ENCODE results near the gene GRID2.

Gene GRID2

DNA sequence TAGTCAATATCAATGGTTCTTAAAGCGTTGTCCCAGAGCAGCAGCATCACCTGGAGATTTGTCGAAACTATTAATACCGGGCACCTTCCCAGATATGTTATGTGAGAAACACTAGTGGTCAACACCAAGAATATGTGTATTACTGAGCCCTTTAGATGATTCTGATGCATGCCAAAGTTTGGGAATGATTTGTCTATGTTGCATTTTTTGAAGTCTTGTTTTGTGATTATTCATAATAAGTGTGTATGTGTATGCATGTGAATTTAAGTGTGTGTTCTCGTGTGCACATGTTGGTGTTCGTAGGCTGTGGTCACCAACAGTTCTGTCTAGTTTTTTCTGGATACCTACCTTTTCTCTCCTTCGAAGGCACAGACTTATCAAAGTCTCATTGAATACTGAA lies 749.4 kb downstream of the GRID2 start:
- no peak for TF ChIP-seq POLR2AphosphoS5 (IDR thresholded peaks at IDR 0.05; ENCODE audit: low read depth, low read length)
- TF ChIP-seq, protein P1, sequence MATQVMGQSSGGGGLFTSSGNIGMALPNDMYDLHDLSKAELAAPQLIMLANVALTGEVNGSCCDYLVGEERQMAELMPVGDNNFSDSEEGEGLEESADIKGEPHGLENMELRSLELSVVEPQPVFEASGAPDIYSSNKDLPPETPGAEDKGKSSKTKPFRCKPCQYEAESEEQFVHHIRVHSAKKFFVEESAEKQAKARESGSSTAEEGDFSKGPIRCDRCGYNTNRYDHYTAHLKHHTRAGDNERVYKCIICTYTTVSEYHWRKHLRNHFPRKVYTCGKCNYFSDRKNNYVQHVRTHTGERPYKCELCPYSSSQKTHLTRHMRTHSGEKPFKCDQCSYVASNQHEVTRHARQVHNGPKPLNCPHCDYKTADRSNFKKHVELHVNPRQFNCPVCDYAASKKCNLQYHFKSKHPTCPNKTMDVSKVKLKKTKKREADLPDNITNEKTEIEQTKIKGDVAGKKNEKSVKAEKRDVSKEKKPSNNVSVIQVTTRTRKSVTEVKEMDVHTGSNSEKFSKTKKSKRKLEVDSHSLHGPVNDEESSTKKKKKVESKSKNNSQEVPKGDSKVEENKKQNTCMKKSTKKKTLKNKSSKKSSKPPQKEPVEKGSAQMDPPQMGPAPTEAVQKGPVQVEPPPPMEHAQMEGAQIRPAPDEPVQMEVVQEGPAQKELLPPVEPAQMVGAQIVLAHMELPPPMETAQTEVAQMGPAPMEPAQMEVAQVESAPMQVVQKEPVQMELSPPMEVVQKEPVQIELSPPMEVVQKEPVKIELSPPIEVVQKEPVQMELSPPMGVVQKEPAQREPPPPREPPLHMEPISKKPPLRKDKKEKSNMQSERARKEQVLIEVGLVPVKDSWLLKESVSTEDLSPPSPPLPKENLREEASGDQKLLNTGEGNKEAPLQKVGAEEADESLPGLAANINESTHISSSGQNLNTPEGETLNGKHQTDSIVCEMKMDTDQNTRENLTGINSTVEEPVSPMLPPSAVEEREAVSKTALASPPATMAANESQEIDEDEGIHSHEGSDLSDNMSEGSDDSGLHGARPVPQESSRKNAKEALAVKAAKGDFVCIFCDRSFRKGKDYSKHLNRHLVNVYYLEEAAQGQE (IDR thresholded peaks at IDR 0.05; ENCODE audit: insufficient read depth in 1 of 2, low read depth in 2 of 2, low read length in 2 of 2) = no peak
- TF ChIP-seq SIN3A (IDR thresholded peaks at IDR 0.05; ENCODE audit: borderline replicate concordance, insufficient read depth, low read length) = no peak
- TF ChIP-seq TAF1 (IDR thresholded peaks at IDR 0.05; ENCODE audit: borderline replicate concordance, insufficient read depth, low read length) = no peak
- TF ChIP-seq FOXP2 (optimal IDR thresholded peaks at IDR 0.05; ENCODE audit: borderline replicate concordance, extremely low read depth, extremely low read length, insufficient read depth) = no peak

DNA sequence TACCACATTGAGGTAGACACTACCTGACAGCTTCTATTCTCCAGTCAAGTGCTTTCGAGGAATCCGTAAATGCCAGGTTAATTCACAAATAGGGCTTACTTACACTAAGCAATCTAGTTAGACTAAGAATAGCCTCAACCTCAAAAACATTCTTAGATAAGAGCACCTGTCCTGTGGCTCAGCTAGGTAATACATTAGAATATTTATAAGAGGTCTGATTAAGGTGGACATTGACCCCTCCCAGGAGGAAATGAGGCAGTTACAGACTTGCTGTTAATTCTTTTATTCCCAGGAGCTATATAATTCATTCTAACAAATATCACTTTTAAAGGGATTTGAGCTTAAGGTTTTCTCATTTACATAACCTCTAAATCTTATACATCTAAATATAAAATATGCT lies 758.1 kb downstream of the GRID2 start:
- TF ChIP-seq, protein P1 (IDR thresholded peaks at IDR 0.05; ENCODE audit: insufficient read depth in 1 of 2, low read depth in 2 of 2, low read length in 2 of 2) = no peak
- no peak for TF ChIP-seq POLR2AphosphoS5 (IDR thresholded peaks at IDR 0.05; ENCODE audit: low read depth, low read length)
- TF ChIP-seq SIN3A (IDR thresholded peaks at IDR 0.05; ENCODE audit: borderline replicate concordance, insufficient read depth, low read length) = no peak
- no peak for TF ChIP-seq FOXP2 (optimal IDR thresholded peaks at IDR 0.05; ENCODE audit: borderline replicate concordance, extremely low read depth, extremely low read length, insufficient read depth)
- no peak for TF ChIP-seq TAF1 (IDR thresholded peaks at IDR 0.05; ENCODE audit: borderline replicate concordance, insufficient read depth, low read length)

DNA sequence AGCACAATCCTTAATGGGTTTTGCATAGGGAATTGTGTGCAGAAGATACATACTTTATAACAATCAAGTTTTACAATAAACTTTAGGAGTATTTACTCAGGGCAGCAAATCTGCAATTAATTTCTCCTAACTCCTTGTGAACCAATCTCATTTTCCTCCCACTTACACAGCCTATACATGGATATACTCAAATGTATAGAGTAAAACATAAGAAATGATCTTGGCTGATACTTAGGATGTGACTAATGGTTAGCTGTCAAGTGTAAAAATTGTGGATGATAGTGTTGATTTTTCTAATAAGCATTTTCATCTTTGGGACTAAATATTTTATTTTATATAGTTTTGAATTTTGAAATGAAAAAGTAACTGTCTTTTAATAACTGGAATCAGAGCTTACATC lies 759.6 kb downstream of the GRID2 start:
- TF ChIP-seq SIN3A (IDR thresholded peaks at IDR 0.05; ENCODE audit: borderline replicate concordance, insufficient read depth, low read length) = no peak
- no peak for TF ChIP-seq TAF1 (IDR thresholded peaks at IDR 0.05; ENCODE audit: borderline replicate concordance, insufficient read depth, low read length)
- no peak for TF ChIP-seq FOXP2 (optimal IDR thresholded peaks at IDR 0.05; ENCODE audit: borderline replicate concordance, extremely low read depth, extremely low read length, insufficient read depth)
- TF ChIP-seq, protein P1 (IDR thresholded peaks at IDR 0.05; ENCODE audit: insufficient read depth in 1 of 2, low read depth in 2 of 2, low read length in 2 of 2) = no peak
- no peak for TF ChIP-seq POLR2AphosphoS5 (IDR thresholded peaks at IDR 0.05; ENCODE audit: low read depth, low read length)

DNA sequence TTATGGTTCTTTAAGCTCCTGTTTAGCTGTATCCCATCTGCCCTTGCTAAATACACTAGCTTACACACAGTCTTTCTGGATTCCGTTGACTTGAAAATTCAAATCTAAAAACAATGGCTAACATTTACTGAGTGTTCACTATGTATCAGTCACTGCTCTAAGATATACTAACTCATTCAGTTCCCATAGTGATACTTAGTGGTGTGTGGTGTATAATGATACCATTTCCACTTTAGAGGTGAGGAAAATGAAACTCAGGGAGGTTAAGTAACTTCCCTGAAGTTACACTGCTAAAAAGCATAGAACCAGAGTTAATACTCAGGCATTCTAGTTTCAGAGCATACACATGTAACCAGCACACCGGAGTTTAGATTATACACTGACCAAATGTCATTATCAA lies 762.0 kb downstream of the GRID2 start:
- TF ChIP-seq POLR2AphosphoS5 (IDR thresholded peaks at IDR 0.05; ENCODE audit: low read depth, low read length) = no peak
- no peak for TF ChIP-seq TAF1 (IDR thresholded peaks at IDR 0.05; ENCODE audit: borderline replicate concordance, insufficient read depth, low read length)
- no peak for TF ChIP-seq FOXP2 (optimal IDR thresholded peaks at IDR 0.05; ENCODE audit: borderline replicate concordance, extremely low read depth, extremely low read length, insufficient read depth)
- TF ChIP-seq, protein P1 (IDR thresholded peaks at IDR 0.05; ENCODE audit: insufficient read depth in 1 of 2, low read depth in 2 of 2, low read length in 2 of 2) = no peak
- TF ChIP-seq SIN3A (IDR thresholded peaks at IDR 0.05; ENCODE audit: borderline replicate concordance, insufficient read depth, low read length) = no peak

DNA sequence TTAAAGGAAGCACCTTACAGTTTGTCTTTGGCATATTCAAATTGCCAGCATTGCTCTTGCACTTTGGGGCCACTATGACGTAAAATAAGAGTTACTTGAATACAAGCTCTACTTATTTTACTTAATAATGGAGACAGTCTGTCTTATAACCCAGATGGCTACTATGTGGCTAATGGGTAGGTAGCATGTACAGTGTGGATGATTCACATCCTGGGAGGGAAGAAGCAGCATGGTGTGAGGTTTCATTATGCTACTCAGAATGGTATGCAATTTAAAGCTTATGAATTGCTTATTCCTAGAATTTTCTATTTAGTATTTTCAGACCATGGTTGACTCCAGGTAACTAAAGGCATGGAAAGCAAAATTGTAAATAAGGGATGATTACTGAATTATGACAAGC lies 763.0 kb downstream of the GRID2 start:
- TF ChIP-seq FOXP2 (optimal IDR thresholded peaks at IDR 0.05; ENCODE audit: borderline replicate concordance, extremely low read depth, extremely low read length, insufficient read depth) = no peak
- TF ChIP-seq TAF1 (IDR thresholded peaks at IDR 0.05; ENCODE audit: borderline replicate concordance, insufficient read depth, low read length) = no peak
- TF ChIP-seq, protein P1 (IDR thresholded peaks at IDR 0.05; ENCODE audit: insufficient read depth in 1 of 2, low read depth in 2 of 2, low read length in 2 of 2) = no peak
- TF ChIP-seq POLR2AphosphoS5 (IDR thresholded peaks at IDR 0.05; ENCODE audit: low read depth, low read length) = no peak
- TF ChIP-seq SIN3A (IDR thresholded peaks at IDR 0.05; ENCODE audit: borderline replicate concordance, insufficient read depth, low read length) = no peak
